ENCODE results near the gene CD300LF. TPM values are rescaled to one million over a fixed set of nuclear protein-coding genes. Genes with fewer than 3 reads are reported as not detected.

Gene CD300LF
- polyA plus RNA-seq, 1 experiment: not detected

- Histone ChIP-seq H3K27me3 (ENCODE audit: control insufficient read depth, insufficient read depth, low read length) (no peaks in the 10 kb centered on the region), H3K36me3 (ENCODE audit: control insufficient read depth, insufficient read depth, low read length) (no peaks in the 10 kb centered on the region), H3K4me3 (ENCODE audit: low read depth, low read length) (peak overlapping the region; percentile 46)
- no peak for DNase-seq (ENCODE audit: low read depth)
- ChIA-PET POLR2A (no interaction called here), CTCF (interaction anchor here (1.5 to 4.5 kb wide), 3 partner anchors 11 to 98 kb away, joined by 4 to 52 read pairs (median 14); partner anchors contain the start of gene RAB37)
- no peak for TF ChIP-seq CTCF (IDR thresholded peaks at IDR 0.05; ENCODE audit: insufficient read depth, low read depth, low read length)
Observed at GRCh38 chr17:74748279-74748528, 35.5 kb upstream of the CD300LF start.

GRCh38 chr17:74746922-74747321 is 34.2 kb upstream of the CD300LF start:
- ChIA-PET POLR2A (no interaction called here), CTCF (interaction anchor here (1.5 to 4.5 kb wide), 8 partner anchors 10 to 214 kb away, joined by 4 to 115 read pairs (median 15); partner anchors contain the start of genes GRIN2C, NAT9 and RAB37)
- Histone ChIP-seq H3K27me3 (ENCODE audit: control insufficient read depth, insufficient read depth, low read length) (no peaks in the 10 kb centered on the region), H3K4me3 (ENCODE audit: low read depth, low read length) (no peak overlapping the region), H3K36me3 (ENCODE audit: control insufficient read depth, insufficient read depth, low read length) (no peaks in the 10 kb centered on the region)
- TF ChIP-seq CTCF (IDR thresholded peaks at IDR 0.05; ENCODE audit: insufficient read depth, low read depth, low read length): no peak
- no peak for DNase-seq (ENCODE audit: low read depth)

- H3K4me3 ChIP-seq (ENCODE audit: low read depth, low read length): no peak overlapping the region
- POLR2A ChIA-PET: no interaction called here
- CTCF ChIA-PET: interaction anchor here (1.3 to 4.5 kb wide), 11 partner anchors 9 to 215 kb away, joined by 4 to 115 read pairs (median 14); partner anchors contain the start of genes FDXR, GRIN2C, NAT9 and RAB37
- H3K27me3 ChIP-seq (ENCODE audit: control insufficient read depth, insufficient read depth, low read length): no peaks in the 10 kb centered on the region
- DNase-seq (ENCODE audit: low read depth): no peak
- TF ChIP-seq CTCF (IDR thresholded peaks at IDR 0.05; ENCODE audit: insufficient read depth, low read depth, low read length): no peak
- no peaks in the 10 kb centered on the region for H3K36me3 ChIP-seq (ENCODE audit: control insufficient read depth, insufficient read depth, low read length)
Observed at GRCh38 chr17:74746376-74746775, 33.7 kb upstream of the CD300LF start.

- ChIA-PET POLR2A (no interaction called here), CTCF (interaction anchor here (0.6 to 4.5 kb wide), 20 partner anchors 9 to 248 kb away, joined by 3 to 115 read pairs (median 5); partner anchors contain the start of genes FDXR, GRIN2C, NAT9 and RAB37)
- Histone ChIP-seq H3K27me3 (ENCODE audit: control insufficient read depth, insufficient read depth, low read length) (peaks cover 3% of the 10 kb centered on the region), H3K36me3 (ENCODE audit: control insufficient read depth, insufficient read depth, low read length) (no peaks in the 10 kb centered on the region), H3K4me3 (ENCODE audit: low read depth, low read length) (no peak overlapping the region)
- no peak for TF ChIP-seq CTCF (IDR thresholded peaks at IDR 0.05; ENCODE audit: insufficient read depth, low read depth, low read length)
- no peak for DNase-seq (ENCODE audit: low read depth)
Observed at GRCh38 chr17:74745548-74746177, 32.9 kb upstream of the CD300LF start.

- H3K4me3 ChIP-seq (ENCODE audit: low read depth, low read length): no peak overlapping the region
- TF ChIP-seq CTCF (IDR thresholded peaks at IDR 0.05; ENCODE audit: insufficient read depth, low read depth, low read length): peak; percentile 100
- H3K27me3 ChIP-seq (ENCODE audit: control insufficient read depth, insufficient read depth, low read length): peaks cover 3% of the 10 kb centered on the region
- ChIA-PET CTCF (interaction anchor here (0.6 to 4.5 kb wide), 24 partner anchors 8 to 249 kb away, joined by 3 to 115 read pairs (median 4); partner anchors contain the start of genes FDXR, GRIN2C, NAT9 and RAB37), POLR2A (no interaction called here)
- no peaks in the 10 kb centered on the region for H3K36me3 ChIP-seq (ENCODE audit: control insufficient read depth, insufficient read depth, low read length)
- no peak for DNase-seq (ENCODE audit: low read depth)
Observed at GRCh38 chr17:74744714-74745547, 32.2 kb upstream of the CD300LF start.
